B cell (primary cell): Measurements from ENCODE around the gene AP4S1. TPM values are rescaled to one million over a fixed set of nuclear protein-coding genes. Genes with fewer than 3 reads are reported as not detected.

Source experiments
- ATAC-seq: fragments of 200-7000 bp; cut with Tn5 transposase; one replicate; pipeline ENCODE4 v1.10.0; 2021; ENCODE audit warnings: low read depth, mild to moderate bottlenecking, moderate number of reproducible peaks, moderate library complexity
- CTCF ChIA-PET: fragments of 350-600 bp; sonication (Branson Sonifier 250); formaldehyde crosslinking; loops from one replicate; lab custom pipeline; 2021; ENCODE audit warnings: antibody characterized with exemption, inconsistent platforms; lab: Charles Lee
- POLR2A ChIA-PET: fragments of 350-600 bp; sonication (Branson Sonifier 250); formaldehyde crosslinking; loops from one replicate; lab custom pipeline; 2021; ENCODE audit warnings: antibody characterized with exemption; lab: Charles Lee
- DNase-seq: peaks from one replicate; pipeline ENCODE4 v3.0.0; 2013
- H2AFZ ChIP-seq: 2 replicates; pipeline ENCODE4 v1.6.1; 2012; ENCODE audit warnings: mild to moderate bottlenecking, low read depth, low read length; ENCODE audit not compliant: insufficient read depth, poor library complexity, severe bottlenecking
- H3K27ac ChIP-seq, 2 donors: 1 replicate in 1 of 2; 2 replicates in 1 of 2; pipeline ENCODE4 v1.5.1; 2012 to 2013; ENCODE audit warnings: low read length in 2 of 2, mild to moderate bottlenecking in 2 of 2, moderate library complexity in 1 of 2
- H3K27me3 ChIP-seq, 4 experiments: fragments of 200-600 bp in 1 of 4; sonication (generic) in 1 of 4; replicated peaks in 1 of 4; 1 replicate in 2 of 4; 2 replicates in 2 of 4; pipeline versions ENCODE4 v1.6.1 to v1.7.0; 2013 to 2016; ENCODE audit warnings: low read length in 3 of 4, mild to moderate bottlenecking in 2 of 4, mixed read lengths in 1 of 4, moderate library complexity in 1 of 4; ENCODE audit not compliant: insufficient read depth in 4 of 4, control insufficient read depth in 3 of 4; ENCODE audit errors: control extremely low read depth in 1 of 4
- H3K36me3 ChIP-seq, 2 experiments: replicated peaks in 1 of 2; 1 replicate in 1 of 2; 2 replicates in 1 of 2; pipeline versions ENCODE4 v1.6.1 to v1.7.1; 2013; ENCODE audit warnings: low read length in 1 of 2; ENCODE audit not compliant: insufficient read depth in 2 of 2, control insufficient read depth in 1 of 2; ENCODE audit errors: control extremely low read depth in 1 of 2, extremely low read depth in 1 of 2
- H3K4me1 ChIP-seq, 2 donors: fragments of 200-600 bp in 1 of 2; sonication (generic) in 1 of 2; 1 replicate in 1 of 2; 2 replicates in 1 of 2; pipeline versions ENCODE4 v1.5.1 to v1.6.1; 2013 to 2017; ENCODE audit warnings: low read length in 2 of 2; ENCODE audit not compliant: control insufficient read depth in 2 of 2, insufficient read depth in 2 of 2
- H3K4me2 ChIP-seq: replicated peaks from 2 replicates; pipeline ENCODE3; 2012; ENCODE audit warnings: mild to moderate bottlenecking, low read depth, low read length; ENCODE audit not compliant: poor library complexity, severe bottlenecking
- H3K4me3 ChIP-seq, 5 experiments: fragments of 200-600 bp in 1 of 5; sonication (generic) in 1 of 5; 1 replicate in 3 of 5; 2 replicates in 2 of 5; pipeline versions ENCODE4 v1.5.1 to v1.7.0; 2011 to 2016; ENCODE audit warnings: low read length in 4 of 5, mild to moderate bottlenecking in 4 of 5, low read depth in 2 of 5, control low read depth in 1 of 5, moderate library complexity in 1 of 5; ENCODE audit not compliant: insufficient read depth in 1 of 5; ENCODE audit errors: control extremely low read depth in 1 of 5, extremely low read depth in 1 of 5
- H3K79me2 ChIP-seq: fragments of 200-600 bp; sonication (generic); one replicate; pipeline ENCODE4 v1.6.0; 2016; ENCODE audit warnings: low read length; ENCODE audit not compliant: control insufficient read depth, insufficient read depth
- H3K9ac ChIP-seq: fragments of 200-600 bp; sonication (generic); 2 replicates; pipeline ENCODE4 v1.6.1; 2017; ENCODE audit warnings: mild to moderate bottlenecking, low read length, moderate library complexity
- H3K9me3 ChIP-seq, 3 donors: one replicate each; pipeline versions ENCODE4 v1.6.1 to v1.7.1; 2013; ENCODE audit warnings: low read length in 2 of 3; ENCODE audit not compliant: control insufficient read depth in 2 of 3, insufficient read depth in 1 of 3; ENCODE audit errors: control extremely low read depth in 1 of 3
- H4K20me1 ChIP-seq: 2 replicates; pipeline ENCODE4 v1.6.0; 2012; ENCODE audit warnings: mild to moderate bottlenecking, low read length; ENCODE audit not compliant: insufficient read depth, control insufficient read depth, poor library complexity, severe bottlenecking
- H3K27ac Mint-ChIP-seq: one replicate; pipeline ENCODE4 v1.8.0; 2021; ENCODE audit warnings: mixed read lengths
- H3K27me3 Mint-ChIP-seq: one replicate; pipeline ENCODE4 v1.8.0; 2021; ENCODE audit warnings: mixed read lengths
- H3K4me1 Mint-ChIP-seq: one replicate; pipeline ENCODE4 v1.8.0; 2021; ENCODE audit warnings: mixed read lengths
- H3K4me3 Mint-ChIP-seq: one replicate; pipeline ENCODE4 v1.8.0; 2021; ENCODE audit warnings: mixed read lengths
- H3K9me3 Mint-ChIP-seq: one replicate; pipeline ENCODE4 v1.8.0; 2022; ENCODE audit warnings: mixed read lengths; ENCODE audit not compliant: insufficient read depth
- CTCF ChIP-seq: fragments of 200-600 bp; IDR thresholded peaks from one replicate; pipeline ENCODE4 v1.8.0; 2022; ENCODE audit warnings: antibody characterized with exemption, mild to moderate bottlenecking
- EZH2 ChIP-seq: IDR thresholded peaks from 2 replicates; pipeline ENCODE4 v1.6.1; 2012; ENCODE audit warnings: borderline replicate concordance, low read depth, mild to moderate bottlenecking, moderate library complexity, low read length; ENCODE audit not compliant: insufficient read depth, poor library complexity, severe bottlenecking
- WGBS: methylation state at CpG from one replicate; pipeline ENCODE4 v1.1.5; 2013; ENCODE audit warnings: missing lambda C conversion rate; ENCODE audit not compliant: insufficient coverage; 5-methylcytosine and 5-hydroxymethylcytosine counted together
- intact Hi-C: fragments of 100-400 bp; cut with micrococcal nuclease; formaldehyde crosslinking; loops from one replicate; pipeline ENCODE4 v1.10.0; 2022
- polyA plus RNA-seq: library from polyadenylated mRNA; depleted of rRNA; stranded (reverse); fragments of >200 nt; gene quantifications from 2 replicates; pipeline ENCODE4 v1.2.3, GENCODE V29; 2012
- total RNA-seq, 2 donors: library from RNA; stranded (reverse); fragments of 120-200 nt in 1 of 2; gene quantifications; 1 replicate in 1 of 2; 2 replicates in 1 of 2; pipeline versions ENCODE4 v1.2.3 to v1.2.4, GENCODE V29; 2013 to 2022

AP4S1 gene
- total and polyA plus RNA-seq, 2 donors (not counting 1 experiment from before 2014, with no cell fraction given) = 3.4 to 15.9 TPM

- WGBS = 98% methylated on average over 7 of the region's 10 CpGs
- ChIA-PET POLR2A (no interaction called here), CTCF (no interaction called here)
- peaks cover 0 to 3% of the 10 kb centered on the region in 2 experiments for H3K36me3 ChIP-seq
- H3K4me3 Mint-ChIP-seq = no peak overlapping the region
- no peak overlapping the region for H3K4me2 ChIP-seq
- peaks cover 21% of the 10 kb centered on the region for H3K79me2 ChIP-seq
- H3K27me3 ChIP-seq = no peaks in the 10 kb centered on the region
- no peak for DNase-seq
- H3K4me1 ChIP-seq = no peaks in the 10 kb centered on the region
- no peak overlapping the region for H3K27ac ChIP-seq
- no peak for TF ChIP-seq CTCF
- TF ChIP-seq EZH2 = no peak
- H3K4me1 Mint-ChIP-seq = peaks cover 2% of the 10 kb centered on the region
- ATAC-seq = no peak
- no peak overlapping the region for H3K27ac Mint-ChIP-seq
- no peak overlapping the region for H3K9ac ChIP-seq
- intact Hi-C loops = no loop called here
- H3K9me3 ChIP-seq = no peaks in the 10 kb centered on the region
- H3K9me3 Mint-ChIP-seq = no peaks in the 10 kb centered on the region
- no peaks in the 10 kb centered on the region for H3K27me3 Mint-ChIP-seq
- no peak overlapping the region for H3K4me3 ChIP-seq
- no peaks in the 10 kb centered on the region for H4K20me1 ChIP-seq
- no peak overlapping the region for H2AFZ ChIP-seq
Measured at GRCh38 chr14:31047503-31047902, 22.1 kb downstream of the AP4S1 start.

- no peak overlapping the region for H3K4me3 ChIP-seq
- intact Hi-C loops = no loop called here
- WGBS = 90% methylated on average over 3 of the region's 7 CpGs
- DNase-seq (no peak), ATAC-seq (no peak)
- Mint-ChIP-seq H3K9me3 (no peaks in the 10 kb centered on the region), H3K4me3 (no peak overlapping the region), H3K27ac (no peak overlapping the region), H3K27me3 (no peaks in the 10 kb centered on the region), H3K4me1 (peaks cover 2% of the 10 kb centered on the region)
- no peaks in the 10 kb centered on the region for H4K20me1 ChIP-seq
- no peak overlapping the region for H3K27ac ChIP-seq
- H3K36me3 ChIP-seq = peaks cover 0 to 3% of the 10 kb centered on the region in 2 experiments
- H3K4me1 ChIP-seq = no peaks in the 10 kb centered on the region
- no peaks in the 10 kb centered on the region for H3K27me3 ChIP-seq
- no peaks in the 10 kb centered on the region for H3K9me3 ChIP-seq
- no peak overlapping the region for H3K4me2 ChIP-seq
- no peak overlapping the region for H2AFZ ChIP-seq
- H3K9ac ChIP-seq = no peak overlapping the region
- ChIA-PET POLR2A (no interaction called here), CTCF (no interaction called here)
- peaks cover 20% of the 10 kb centered on the region for H3K79me2 ChIP-seq
- TF ChIP-seq EZH2 (no peak), CTCF (no peak)
Measured at GRCh38 chr14:31051023-31051422, 25.6 kb downstream of the AP4S1 start.
